Measurements from ENCODE around the gene GOLGA7B.

The GOLGA7B gene

GRCh38 chr10:97861924-97862323 lies 12.3 kb downstream of the GOLGA7B start:
- Histone ChIP-seq H3K27ac (ENCODE audit: insufficient read depth in 1 of 2, low read depth in 1 of 2, low read length in 2 of 2, poor library complexity in 1 of 2, severe bottlenecking in 2 of 2) (no peak overlapping the region), H3K9me3 (ENCODE audit: control extremely low read depth in 1 of 5, control insufficient read depth in 4 of 5, insufficient read depth in 2 of 5, low read depth in 1 of 5, low read length in 4 of 5) (no peaks in the 10 kb centered on the region), H3K27me3 (replicated peaks in 2 of 5; ENCODE audit: control insufficient read depth in 4 of 5, insufficient read depth in 5 of 5, low read length in 4 of 5) (peaks cover 0 to 6% (median 3%) of the 10 kb centered on the region in 5 experiments), H3K4me3 (ENCODE audit: control insufficient read depth in 1 of 7, extremely low read depth in 1 of 7, insufficient read depth in 4 of 7, low read depth in 2 of 7, low read length in 6 of 7) (no peak overlapping the region), H3K4me1 (ENCODE audit: control extremely low read depth in 1 of 4, control insufficient read depth in 4 of 4, insufficient read depth in 4 of 4, low read length in 3 of 4) (peaks cover 0 to 12% (median 9%) of the 10 kb centered on the region in 4 experiments), H3K36me3 (ENCODE audit: control insufficient read depth in 4 of 4, insufficient read depth in 4 of 4, low read length in 3 of 4) (no peaks in the 10 kb centered on the region)
- POLR2A ChIA-PET = no interaction called here
- CTCF ChIA-PET = interaction anchor here (1.0 to 6.3 kb wide), 5 partner anchors 9 to 71 kb away, joined by 3 to 38 read pairs (median 3); no protein-coding TSS in a partner anchor
- no peak for DNase-seq
- WGBS (ENCODE audit: insufficient coverage) = no CpG with 5 or more reads among the region's 1 CpG

GRCh38 chr10:97863808-97864207 lies 14.2 kb downstream of the GOLGA7B start:
- H3K27me3 ChIP-seq (replicated peaks in 2 of 5; ENCODE audit: control insufficient read depth in 4 of 5, insufficient read depth in 5 of 5, low read length in 4 of 5) = peaks cover 0 to 6% (median 3%) of the 10 kb centered on the region in 5 experiments

GRCh38 chr10:97865488-97865887 lies 15.8 kb downstream of the GOLGA7B start:
- H3K4me1 ChIP-seq (ENCODE audit: control extremely low read depth in 1 of 4, control insufficient read depth in 4 of 4, insufficient read depth in 4 of 4, low read length in 3 of 4) = peaks cover 2 to 12% (median 10%) of the 10 kb centered on the region in 4 experiments
- no peak for DNase-seq
- ChIA-PET CTCF (interaction anchor here (1.9 kb wide), 1 partner anchor 73 kb away, joined by 5 read pairs; no protein-coding TSS in a partner anchor), POLR2A (no interaction called here)
- WGBS (ENCODE audit: insufficient coverage) = 89% methylated on average over 15 of the region's 18 CpGs
- no peak overlapping the region for H3K4me3 ChIP-seq (ENCODE audit: control insufficient read depth in 1 of 7, extremely low read depth in 1 of 7, insufficient read depth in 4 of 7, low read depth in 2 of 7, low read length in 6 of 7)
- H3K27ac ChIP-seq (ENCODE audit: insufficient read depth in 1 of 2, low read depth in 1 of 2, low read length in 2 of 2, poor library complexity in 1 of 2, severe bottlenecking in 2 of 2) = no peak overlapping the region
- no peaks in the 10 kb centered on the region for H3K9me3 ChIP-seq (ENCODE audit: control extremely low read depth in 1 of 5, control insufficient read depth in 4 of 5, insufficient read depth in 2 of 5, low read depth in 1 of 5, low read length in 4 of 5)
- H3K27me3 ChIP-seq (replicated peaks in 2 of 5; ENCODE audit: control insufficient read depth in 4 of 5, insufficient read depth in 5 of 5, low read length in 4 of 5) = peaks cover 0 to 10% (median 3%) of the 10 kb centered on the region in 5 experiments
- no peaks in the 10 kb centered on the region for H3K36me3 ChIP-seq (ENCODE audit: control insufficient read depth in 4 of 4, insufficient read depth in 4 of 4, low read length in 3 of 4)

More at GRCh38 chr10:97863808-97864207, 14.2 kb downstream of the GOLGA7B start:
- no peak for DNase-seq
- 98% methylated on average over 10 of the region's 11 CpGs for WGBS (ENCODE audit: insufficient coverage)
- no peak overlapping the region for H3K4me3 ChIP-seq (ENCODE audit: control insufficient read depth in 1 of 7, extremely low read depth in 1 of 7, insufficient read depth in 4 of 7, low read depth in 2 of 7, low read length in 6 of 7)
- no peaks in the 10 kb centered on the region for H3K9me3 ChIP-seq (ENCODE audit: control extremely low read depth in 1 of 5, control insufficient read depth in 4 of 5, insufficient read depth in 2 of 5, low read depth in 1 of 5, low read length in 4 of 5)
- H3K27ac ChIP-seq (ENCODE audit: insufficient read depth in 1 of 2, low read depth in 1 of 2, low read length in 2 of 2, poor library complexity in 1 of 2, severe bottlenecking in 2 of 2) = no peak overlapping the region
- ChIA-PET CTCF (interaction anchor here (1.1 to 6.3 kb wide), 5 partner anchors 7 to 75 kb away, joined by 3 to 38 read pairs (median 3); partner anchors contain the start of gene GOLGA7B), POLR2A (no interaction called here)
- peaks cover 0 to 2% (median under 1%) of the 10 kb centered on the region in 4 experiments for H3K4me1 ChIP-seq (ENCODE audit: control extremely low read depth in 1 of 4, control insufficient read depth in 4 of 4, insufficient read depth in 4 of 4, low read length in 3 of 4)
- no peaks in the 10 kb centered on the region for H3K36me3 ChIP-seq (ENCODE audit: control insufficient read depth in 4 of 4, insufficient read depth in 4 of 4, low read length in 3 of 4)

DNA sequence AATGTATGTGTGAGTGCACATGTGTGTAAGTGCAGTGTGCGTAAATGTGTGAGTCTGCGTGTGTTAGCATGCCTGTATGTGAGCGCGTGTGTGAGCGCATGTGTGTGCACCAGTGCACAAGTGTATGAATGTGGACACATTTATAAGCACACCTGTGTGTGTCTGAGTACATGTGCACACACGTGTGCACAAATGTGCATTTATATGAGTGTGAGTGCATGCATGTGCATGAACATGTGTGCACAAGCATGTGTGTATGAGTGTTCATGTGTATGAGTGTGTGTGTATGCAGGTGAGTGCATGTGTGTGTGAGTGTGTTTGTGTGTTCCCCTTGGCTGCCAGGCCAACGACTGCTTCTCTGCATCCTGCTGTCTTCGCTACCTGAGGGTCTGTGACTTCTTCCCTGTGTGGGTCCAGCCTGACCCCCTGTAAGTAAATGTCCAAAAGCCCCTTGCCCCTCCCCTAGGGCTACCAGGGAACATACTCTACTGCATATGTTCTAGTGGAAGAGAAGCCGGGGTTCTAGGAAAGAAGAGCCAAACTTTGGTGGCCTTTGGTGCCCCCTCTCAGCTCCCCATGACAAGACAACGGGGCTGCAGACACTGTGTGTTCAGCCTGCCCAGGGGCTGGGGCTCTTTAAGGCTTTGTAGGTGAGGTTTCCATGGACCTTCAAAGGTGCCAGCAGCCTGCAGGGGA lies 17.0 kb downstream of the GOLGA7B start:
- H3K9me3 ChIP-seq (ENCODE audit: control extremely low read depth in 1 of 5, control insufficient read depth in 4 of 5, insufficient read depth in 2 of 5, low read depth in 1 of 5, low read length in 4 of 5) = no peaks in the 10 kb centered on the region
- H3K4me1 ChIP-seq (ENCODE audit: control extremely low read depth in 1 of 4, control insufficient read depth in 4 of 4, insufficient read depth in 4 of 4, low read length in 3 of 4) = peaks cover 2 to 12% (median 10%) of the 10 kb centered on the region in 4 experiments
- H3K27me3 ChIP-seq (replicated peaks in 2 of 5; ENCODE audit: control insufficient read depth in 4 of 5, insufficient read depth in 5 of 5, low read length in 4 of 5) = peaks cover 0 to 20% (median 3%) of the 10 kb centered on the region in 5 experiments
- H3K36me3 ChIP-seq (ENCODE audit: control insufficient read depth in 4 of 4, insufficient read depth in 4 of 4, low read length in 3 of 4) = no peaks in the 10 kb centered on the region
- H3K27ac ChIP-seq (ENCODE audit: insufficient read depth in 1 of 2, low read depth in 1 of 2, low read length in 2 of 2, poor library complexity in 1 of 2, severe bottlenecking in 2 of 2) = no peak overlapping the region
- CTCF ChIA-PET = interaction anchor here (1.1 to 6.0 kb wide), 3 partner anchors 75 to 178 kb away, joined by 3 to 62 read pairs (median 5); no protein-coding TSS in a partner anchor
- H3K4me3 ChIP-seq (ENCODE audit: control insufficient read depth in 1 of 7, extremely low read depth in 1 of 7, insufficient read depth in 4 of 7, low read depth in 2 of 7, low read length in 6 of 7) = no peak overlapping the region
- WGBS (ENCODE audit: insufficient coverage) = 98% methylated on average over 10 of the region's 10 CpGs
- POLR2A ChIA-PET = no interaction called here
- DNase-seq = no peak

GRCh38 chr10:97867220-97867800 lies 17.7 kb downstream of the GOLGA7B start:
- ChIA-PET POLR2A (no interaction called here), CTCF (interaction anchor here (0.6 to 8.4 kb wide), 7 partner anchors 7 to 178 kb away, joined by 3 to 114 read pairs (median 4); no protein-coding TSS in a partner anchor)
- Histone ChIP-seq H3K27me3 (replicated peaks in 2 of 5; ENCODE audit: control insufficient read depth in 4 of 5, insufficient read depth in 5 of 5, low read length in 4 of 5) (peaks cover 0 to 21% (median 3%) of the 10 kb centered on the region in 5 experiments), H3K4me3 (ENCODE audit: control insufficient read depth in 1 of 7, extremely low read depth in 1 of 7, insufficient read depth in 4 of 7, low read depth in 2 of 7, low read length in 6 of 7) (no peak overlapping the region), H3K4me1 (ENCODE audit: control extremely low read depth in 1 of 4, control insufficient read depth in 4 of 4, insufficient read depth in 4 of 4, low read length in 3 of 4) (peaks cover 2 to 12% (median 10%) of the 10 kb centered on the region in 4 experiments), H3K36me3 (ENCODE audit: control insufficient read depth in 4 of 4, insufficient read depth in 4 of 4, low read length in 3 of 4) (no peaks in the 10 kb centered on the region), H3K27ac (ENCODE audit: insufficient read depth in 1 of 2, low read depth in 1 of 2, low read length in 2 of 2, poor library complexity in 1 of 2, severe bottlenecking in 2 of 2) (no peak overlapping the region), H3K9me3 (ENCODE audit: control extremely low read depth in 1 of 5, control insufficient read depth in 4 of 5, insufficient read depth in 2 of 5, low read depth in 1 of 5, low read length in 4 of 5) (no peaks in the 10 kb centered on the region)
- DNase-seq = no peak
- WGBS (ENCODE audit: insufficient coverage) = 97% methylated on average over 9 of the region's 10 CpGs

- 95% methylated on average over 4 of the region's 4 CpGs for WGBS (ENCODE audit: insufficient coverage)
- H3K4me3 ChIP-seq (ENCODE audit: control insufficient read depth in 1 of 7, extremely low read depth in 1 of 7, insufficient read depth in 4 of 7, low read depth in 2 of 7, low read length in 6 of 7) = no peak overlapping the region
- H3K36me3 ChIP-seq (ENCODE audit: control insufficient read depth in 4 of 4, insufficient read depth in 4 of 4, low read length in 3 of 4) = no peaks in the 10 kb centered on the region
- CTCF ChIA-PET = interaction anchor here (0.6 to 8.4 kb wide), 18 partner anchors 8 to 184 kb away, joined by 3 to 114 read pairs (median 4); no protein-coding TSS in a partner anchor
- POLR2A ChIA-PET = no interaction called here
- no peak overlapping the region for H3K27ac ChIP-seq (ENCODE audit: insufficient read depth in 1 of 2, low read depth in 1 of 2, low read length in 2 of 2, poor library complexity in 1 of 2, severe bottlenecking in 2 of 2)
- peaks cover 2 to 12% (median 10%) of the 10 kb centered on the region in 4 experiments for H3K4me1 ChIP-seq (ENCODE audit: control extremely low read depth in 1 of 4, control insufficient read depth in 4 of 4, insufficient read depth in 4 of 4, low read length in 3 of 4)
- no peaks in the 10 kb centered on the region for H3K9me3 ChIP-seq (ENCODE audit: control extremely low read depth in 1 of 5, control insufficient read depth in 4 of 5, insufficient read depth in 2 of 5, low read depth in 1 of 5, low read length in 4 of 5)
- H3K27me3 ChIP-seq (replicated peaks in 2 of 5; ENCODE audit: control insufficient read depth in 4 of 5, insufficient read depth in 5 of 5, low read length in 4 of 5) = peaks cover 0 to 23% (median 3%) of the 10 kb centered on the region in 5 experiments
- DNase-seq = no peak
Measured at GRCh38 chr10:97868134-97868685, 18.6 kb downstream of the GOLGA7B start.

Measured in common myeloid progenitor, CD34-positive (primary cell).